GF-D8 (cell line): ENCODE measurements around the gene PKD1L1.

Experiments used
- DNase-seq: peaks from one replicate; lab custom pipeline; 2025; lab: John Stamatoyannopoulos, UW

Gene PKD1L1

GRCh38 chr7:47735431-47736345 is 212.6 kb downstream of the PKD1L1 start:
- DNase-seq, result no peak

- DNase-seq, result no peak
Measured at GRCh38 chr7:47734949-47735291, 213.3 kb downstream of the PKD1L1 start.

- no peak for DNase-seq
Measured at GRCh38 chr7:47734287-47734948, 213.8 kb downstream of the PKD1L1 start.

GRCh38 chr7:47730142-47730541 is 218.1 kb downstream of the PKD1L1 start:
- DNase-seq, result no peak

GRCh38 chr7:47726047-47726726 is 222.1 kb downstream of the PKD1L1 start:
- no peak for DNase-seq

- DNase-seq, result no peak
Measured at GRCh38 chr7:47725031-47725780, 223.1 kb downstream of the PKD1L1 start.
